Measurements from ENCODE around the gene TOP2A.

Gene TOP2A

DNA sequence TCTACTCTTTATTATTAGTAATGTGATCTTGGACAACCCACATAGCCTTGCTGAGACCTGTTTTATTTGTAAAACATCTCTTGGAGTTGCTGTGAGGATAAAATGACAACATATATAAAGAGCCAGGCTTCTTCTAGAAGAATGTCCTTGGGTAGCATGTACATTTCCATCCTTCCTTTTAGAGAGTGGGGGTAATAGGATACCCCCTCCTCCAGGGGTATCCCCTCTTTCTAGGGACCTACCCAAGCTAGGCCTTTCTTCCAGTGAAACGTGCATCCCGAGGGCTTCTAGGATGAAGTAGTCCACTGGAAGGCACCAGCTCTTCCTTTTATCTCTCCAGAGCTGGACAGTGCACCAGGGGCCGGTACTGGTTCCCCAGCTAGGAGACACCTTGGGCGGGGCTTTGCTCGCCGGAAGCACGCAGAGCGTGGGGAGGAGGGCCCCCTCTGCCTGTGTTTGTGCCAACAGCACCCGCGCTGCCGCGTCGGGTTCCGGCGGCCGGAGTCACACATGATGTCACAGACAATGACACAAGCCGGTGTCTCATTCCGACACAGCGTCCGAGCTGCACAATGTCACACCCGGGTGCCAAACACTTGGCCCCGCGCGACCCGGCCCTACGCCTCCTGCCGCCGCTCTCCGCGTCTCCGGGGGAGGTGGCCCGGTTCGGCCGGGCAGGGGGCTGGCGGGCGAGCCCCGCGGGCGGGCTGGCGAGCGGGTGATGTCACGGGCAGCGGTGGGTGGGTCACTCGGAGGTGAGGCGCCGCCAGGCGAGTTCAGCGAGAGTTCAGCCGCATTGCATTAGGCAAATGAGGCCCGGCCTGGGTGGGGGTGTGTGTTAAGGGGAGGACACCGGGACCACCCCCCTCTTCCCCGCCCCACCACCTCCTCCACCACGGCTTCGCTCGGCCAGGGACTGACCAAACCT lies 76.6 kb downstream of the TOP2A start:
- Mint-ChIP-seq H3K27me3 (ENCODE audit: low read depth) (no peaks in the 10 kb centered on the region), H3K4me3 (peak overlapping the region; percentile 81), H3K27ac (peak overlapping the region; percentile 92), H3K4me1 (ENCODE audit: low read depth) (peaks cover 51% of the 10 kb centered on the region), H3K9me3 (no peaks in the 10 kb centered on the region), H3K36me3 (ENCODE audit: low read depth) (peaks cover 49% of the 10 kb centered on the region)
- DNase-seq (ENCODE audit: low spot score), result peak; percentile 85

- H3K27ac Mint-ChIP-seq, result peak overlapping the region; percentile 45
Measured at GRCh38 chr17:40340327-40340726, 77.4 kb downstream of the TOP2A start.

GRCh38 chr17:40338941-40339649 lies 78.6 kb downstream of the TOP2A start:
- H3K4me3 Mint-ChIP-seq, result peak overlapping the region; percentile 26
- H3K36me3 Mint-ChIP-seq (ENCODE audit: low read depth), result peaks cover 55% of the 10 kb centered on the region
- peaks cover 54% of the 10 kb centered on the region for H3K4me1 Mint-ChIP-seq (ENCODE audit: low read depth)
- DNase-seq (ENCODE audit: low spot score), result no peak
- peak overlapping the region; percentile 62 for H3K27ac Mint-ChIP-seq
- no peaks in the 10 kb centered on the region for H3K9me3 Mint-ChIP-seq
- H3K27me3 Mint-ChIP-seq (ENCODE audit: low read depth), result no peaks in the 10 kb centered on the region

More at GRCh38 chr17:40340327-40340726, 77.4 kb downstream of the TOP2A start:
- no peak for DNase-seq (ENCODE audit: low spot score)
- Mint-ChIP-seq H3K36me3 (ENCODE audit: low read depth) (peaks cover 49% of the 10 kb centered on the region), H3K9me3 (no peaks in the 10 kb centered on the region), H3K4me1 (ENCODE audit: low read depth) (peaks cover 49% of the 10 kb centered on the region), H3K4me3 (peak overlapping the region; percentile 27), H3K27me3 (ENCODE audit: low read depth) (no peaks in the 10 kb centered on the region)

Measured in T-helper 2 cell treated with Interferon-gamma antibody and Interleukin-4, amounts not matched to agents 5 μg/mL and 100 μg/mL, for 36 hours (primary cell).